Stimulated activated CD8-positive, alpha-beta memory T cell treated with anti-CD3 and anti-CD28 coated beads, Interleukin-4, amount 100 ng/mL, for 1 hour (primary cell): Measurements from ENCODE around the gene FOXA2.
"Not testable (repeated sequence)": the region's sequence is repeated elsewhere in the genome, so short reads cannot be mapped to it uniquely, and the experiment has no call there.

ENCODE experiments used
- DNase-seq, 2 donors: peaks; one replicate each; pipeline ENCODE4 v3.0.0-alpha.2; 2020; ENCODE audit warnings: low read depth in 2 of 2, low spot score in 1 of 2

FOXA2 gene

DNA sequence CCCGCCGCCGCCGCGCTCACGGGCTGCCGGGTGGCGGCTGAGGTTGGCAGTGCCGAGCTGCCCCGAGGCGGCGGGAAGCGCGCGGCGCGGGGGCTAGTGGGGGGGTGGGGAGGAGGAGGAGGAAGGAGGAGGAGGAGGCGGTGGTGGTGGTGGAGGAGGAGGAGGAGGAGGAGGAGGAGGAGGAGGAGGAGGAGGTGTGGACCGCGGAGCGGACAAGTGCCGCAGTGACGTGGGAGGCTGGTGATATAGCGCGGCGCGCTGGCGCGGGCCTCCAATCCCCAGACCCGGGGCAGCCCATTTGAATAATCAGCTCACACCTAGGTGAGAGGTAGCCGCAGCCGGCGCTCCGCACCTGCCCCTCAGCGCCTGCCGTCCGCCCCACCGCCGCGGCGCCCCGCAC is at the start of gene FOXA2:
Gene FOXA2, minus strand, starts transcription at position 51 of the 400 bp plus-strand sequence. CDS start 294 bp downstream, outside the sequence.
- DNase-seq = no peak

DNA sequence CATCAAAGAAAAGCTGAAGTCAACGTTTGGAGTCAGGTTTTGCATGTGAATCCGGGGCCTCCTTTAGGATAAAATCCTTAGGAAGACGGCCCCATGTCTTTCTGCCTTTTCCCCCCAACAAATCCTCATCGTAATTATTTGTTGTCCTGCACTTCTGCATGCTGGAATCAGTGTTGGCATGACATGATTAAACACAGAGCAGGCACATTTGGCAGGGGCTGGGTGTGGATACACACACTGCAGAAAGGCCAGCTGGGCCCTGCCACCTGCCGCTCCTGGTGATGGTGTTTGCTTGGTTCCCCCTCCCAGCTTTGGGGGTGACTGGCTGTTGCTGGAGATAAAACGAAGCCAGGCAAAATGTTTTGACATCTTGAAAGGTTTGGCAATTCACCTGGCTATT is 46.3 kb upstream of the FOXA2 start:
- no peak for DNase-seq

DNA sequence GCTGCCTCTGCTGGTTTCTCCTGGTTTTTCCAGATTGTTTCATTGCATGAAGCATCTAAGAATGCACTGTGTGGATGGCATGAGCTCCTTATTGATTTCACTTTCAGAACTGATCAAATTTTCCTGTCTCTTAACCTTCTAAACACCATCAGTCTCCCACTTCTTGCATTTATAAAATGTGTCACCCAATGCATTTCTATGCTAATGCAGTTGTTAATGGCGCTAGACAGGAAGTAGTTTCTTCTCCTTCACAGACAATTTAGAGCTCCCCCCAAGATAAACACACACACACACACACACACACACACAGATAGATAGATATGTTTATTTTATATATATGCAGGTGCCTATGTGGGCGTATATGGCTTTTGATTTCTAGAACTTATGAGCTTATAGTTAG is 45.6 kb upstream of the FOXA2 start:
- no peak for DNase-seq

DNA sequence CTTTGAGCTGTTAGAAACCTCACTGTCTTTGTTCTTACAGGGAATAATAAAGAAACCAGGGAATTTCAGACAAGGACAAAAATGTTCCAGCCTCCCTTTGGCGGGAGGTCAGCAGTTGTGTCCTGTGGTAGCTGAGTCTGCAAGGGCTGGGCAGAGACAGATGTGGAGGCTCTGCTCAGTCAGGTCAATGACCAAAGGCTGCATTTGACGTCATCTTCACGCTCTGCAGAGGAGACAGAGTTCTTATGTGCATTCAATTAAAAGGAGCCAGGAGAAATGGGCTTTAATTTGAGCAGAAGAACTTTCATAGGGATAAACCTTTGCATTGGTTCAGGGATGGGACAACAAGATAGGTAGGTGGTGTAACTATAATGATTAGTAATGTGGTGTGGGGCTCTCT is 45.1 kb upstream of the FOXA2 start:
- no peak for DNase-seq

DNA sequence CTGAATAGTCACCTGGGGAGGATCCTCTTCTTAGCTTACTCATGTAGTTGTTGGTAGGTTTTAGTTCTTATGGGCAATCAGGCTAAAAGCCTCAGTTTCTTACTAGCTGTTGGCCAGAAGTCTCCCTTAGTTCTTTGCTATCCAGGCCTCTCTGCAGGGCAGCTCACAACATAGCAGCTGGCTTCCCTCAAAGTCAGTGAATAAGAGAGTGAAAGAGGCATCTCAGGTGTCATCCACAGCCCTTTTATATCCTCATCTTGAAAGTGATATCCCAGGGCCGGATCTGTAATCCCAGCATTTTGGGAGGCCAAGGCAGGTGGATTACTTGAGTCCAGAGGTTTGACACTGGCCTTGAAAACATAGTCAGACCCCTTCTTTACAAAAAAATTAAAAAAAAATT is 42.1 kb upstream of the FOXA2 start:
- DNase-seq = no peak

DNA sequence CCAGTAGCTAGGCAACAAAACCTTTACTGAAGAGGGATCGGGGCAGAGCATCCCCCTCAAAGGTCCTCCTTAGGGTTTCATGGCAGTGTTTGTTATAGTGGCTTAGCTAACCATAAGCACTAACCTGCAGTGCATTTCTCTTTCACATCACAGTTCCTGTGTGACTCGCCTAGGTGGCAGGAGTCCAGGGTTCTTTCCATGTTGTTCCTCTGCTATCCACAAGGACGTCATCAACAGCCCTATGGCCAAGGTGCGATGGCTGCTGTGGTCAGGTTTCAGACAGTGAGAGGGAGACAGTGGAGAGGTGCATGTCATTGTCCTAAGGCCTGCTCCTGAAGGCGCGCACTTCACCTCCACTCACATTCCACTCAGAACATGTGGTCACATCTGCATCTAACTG is 38.8 kb upstream of the FOXA2 start:
- DNase-seq = no peak

DNA sequence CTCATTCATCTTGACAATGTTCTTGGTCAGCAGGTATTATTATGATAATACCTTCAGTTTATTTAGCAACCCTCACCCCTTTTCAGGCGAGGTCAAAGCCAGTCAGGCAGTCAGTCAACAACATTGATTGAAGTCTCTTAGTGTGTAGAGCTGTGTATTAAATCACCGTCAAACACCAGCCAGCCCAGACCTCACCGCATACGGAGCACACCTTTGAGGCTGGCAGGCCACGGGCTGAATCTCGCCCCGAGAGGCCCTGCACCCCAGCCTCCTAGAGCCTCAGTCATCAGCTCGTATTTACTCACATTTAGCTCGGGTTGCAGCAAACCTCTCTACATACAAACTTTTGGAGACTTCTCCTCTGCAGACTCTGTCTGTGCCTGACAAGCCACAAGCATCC is 36.0 kb upstream of the FOXA2 start:
- no peak for DNase-seq

DNA sequence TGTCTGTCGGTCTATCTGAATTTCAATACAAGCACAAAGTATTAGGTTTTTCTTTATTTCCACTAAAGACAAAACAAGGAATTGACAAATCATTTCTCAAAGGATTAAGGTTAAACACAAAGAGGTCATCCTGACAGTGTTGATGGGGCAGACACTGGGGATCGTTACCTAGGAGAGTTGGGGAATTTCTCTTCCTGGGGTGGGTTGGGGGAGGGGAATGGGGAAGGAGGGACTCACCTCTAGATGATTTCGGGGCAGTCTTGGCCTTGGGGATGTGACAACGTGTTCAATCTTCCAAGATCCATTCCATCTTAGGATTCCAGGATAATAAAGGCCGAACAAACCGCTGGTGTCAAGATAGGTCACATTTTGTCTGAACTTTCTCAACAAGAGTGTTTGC is 35.4 kb upstream of the FOXA2 start:
- no peak for DNase-seq

DNA sequence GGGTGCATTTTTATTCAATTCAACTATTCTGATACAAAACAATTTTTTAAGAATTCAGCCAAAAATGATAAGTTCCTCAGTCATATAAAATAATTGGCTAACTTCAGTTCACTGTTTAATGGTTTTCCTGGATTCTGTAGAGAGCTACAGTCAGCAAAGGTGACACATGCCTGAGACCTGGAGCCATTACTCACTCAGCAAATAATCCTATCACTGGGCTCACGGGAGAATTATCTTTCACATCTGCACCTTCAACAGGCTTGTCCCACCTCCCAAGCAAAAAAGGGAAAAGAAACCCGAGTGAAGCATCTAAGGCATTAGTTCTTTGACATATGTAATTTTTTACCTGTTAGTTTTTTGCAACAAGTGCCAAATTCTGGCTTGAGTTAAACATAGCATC is 34.9 kb upstream of the FOXA2 start:
- DNase-seq = no peak

DNA sequence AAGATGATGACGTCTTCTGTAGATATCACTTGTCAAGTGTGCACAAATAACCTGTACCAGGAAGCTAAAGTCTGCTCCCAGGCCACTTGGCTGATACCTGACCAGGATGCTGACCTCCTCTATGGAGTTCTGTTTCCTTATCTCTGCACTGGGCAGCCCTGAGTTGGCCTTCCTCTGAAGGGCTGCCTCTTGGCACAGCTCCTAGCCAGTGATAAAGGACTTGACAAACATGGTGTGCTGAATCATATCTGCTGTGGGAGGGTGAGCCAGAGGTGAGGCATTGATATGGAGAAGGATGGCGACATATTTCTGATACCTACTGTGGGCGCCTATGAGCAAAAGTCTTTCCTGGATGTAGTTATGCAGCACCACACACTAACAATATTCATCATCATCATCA is 32.8 kb upstream of the FOXA2 start:
- no peak for DNase-seq

DNA sequence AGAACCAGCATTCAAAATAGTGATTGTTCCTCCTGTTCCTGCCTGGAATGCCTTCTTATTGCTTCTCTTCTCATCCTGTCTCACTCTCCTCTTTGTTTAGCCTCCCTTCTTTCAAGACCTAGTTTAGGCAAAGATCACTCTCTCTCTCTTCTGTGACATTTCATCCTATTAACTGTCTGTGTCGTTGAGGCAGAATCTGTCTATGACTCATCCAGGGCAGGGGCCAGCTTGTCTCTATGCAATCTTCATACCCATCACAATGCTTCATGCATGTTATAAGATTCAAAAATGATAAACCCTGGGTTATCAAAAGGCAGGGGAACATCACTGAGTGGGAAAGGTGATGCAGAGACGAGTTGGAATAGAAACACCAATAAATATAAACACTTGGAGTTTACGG is 32.2 kb upstream of the FOXA2 start:
- DNase-seq = no peak

DNA sequence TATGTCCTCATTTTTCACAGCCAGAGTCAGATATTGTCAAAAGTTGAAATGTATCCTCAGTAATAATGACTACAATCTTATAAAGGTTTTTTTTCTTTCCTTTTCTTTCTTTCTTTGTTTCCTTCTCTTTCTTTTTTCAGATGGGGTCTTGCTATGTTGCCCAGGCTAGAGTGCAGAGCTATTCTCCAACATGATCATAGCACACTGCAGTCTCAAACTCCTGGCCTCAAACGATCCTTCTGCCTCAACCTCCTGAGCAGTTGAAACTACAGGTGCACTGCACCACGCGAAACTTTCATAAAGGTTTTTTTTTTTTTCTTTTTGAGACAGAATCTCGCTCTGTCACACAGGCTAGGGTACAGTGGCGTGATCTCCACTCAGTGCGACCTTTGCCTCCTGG is 31.1 kb upstream of the FOXA2 start:
- DNase-seq = no peak

DNA sequence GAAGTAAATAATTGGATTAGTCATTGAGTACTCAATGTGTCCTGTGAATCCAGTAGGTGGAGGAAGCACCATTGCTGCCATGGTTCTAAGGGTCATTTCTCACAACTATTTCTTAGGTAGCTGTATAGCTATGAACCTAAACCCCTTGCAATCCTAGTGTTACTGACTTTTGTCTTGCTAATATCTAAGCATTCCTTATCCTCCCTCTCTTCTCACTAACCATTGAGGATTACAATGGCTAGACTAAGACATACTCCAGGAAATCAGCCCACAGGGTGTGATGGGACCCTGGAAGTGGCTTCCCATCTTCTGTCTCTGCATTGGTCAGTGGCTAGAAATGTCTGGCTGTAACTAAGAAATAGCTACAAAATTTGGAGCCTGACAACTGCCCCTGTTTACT is 27.3 kb upstream of the FOXA2 start:
- no peak for DNase-seq

DNA sequence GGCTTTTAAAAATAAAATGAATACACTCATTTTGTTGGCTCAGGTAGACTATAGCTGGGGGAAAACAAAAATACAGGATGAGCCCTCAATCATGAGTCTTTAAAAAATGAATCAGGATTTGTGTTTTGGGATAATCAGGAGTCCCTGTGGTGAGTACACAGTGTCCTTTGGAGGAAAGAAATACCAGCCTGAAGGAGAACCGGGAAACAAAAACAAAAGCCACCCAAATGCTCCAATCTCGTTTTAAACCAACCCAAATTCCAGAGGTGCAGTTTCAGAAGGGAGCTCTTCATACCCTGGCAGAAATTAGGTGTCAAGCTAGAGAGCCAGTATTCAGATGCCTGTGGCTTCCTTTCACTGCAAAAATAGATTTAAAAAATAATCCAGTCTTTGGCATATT is 23.3 kb upstream of the FOXA2 start:
- DNase-seq = no peak

DNA sequence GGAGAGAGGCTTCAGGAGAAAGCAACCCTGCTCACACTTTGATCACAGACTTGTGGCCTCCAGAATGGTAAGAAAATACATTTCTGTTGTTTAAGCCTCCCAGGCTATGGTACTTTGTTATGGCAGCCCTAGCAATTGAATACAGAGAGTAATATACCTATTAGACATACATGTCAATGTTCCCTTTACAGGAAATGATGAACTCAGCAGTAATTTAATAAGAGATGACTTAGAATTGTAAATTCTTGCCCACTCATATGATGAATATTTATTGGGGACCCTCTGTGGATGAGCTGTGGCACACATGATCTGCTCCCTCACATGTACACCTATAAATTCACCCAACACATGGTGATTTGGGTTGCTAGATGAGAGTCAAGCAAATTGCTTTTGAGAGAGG is 20.4 kb upstream of the FOXA2 start:
- DNase-seq = no peak

DNA sequence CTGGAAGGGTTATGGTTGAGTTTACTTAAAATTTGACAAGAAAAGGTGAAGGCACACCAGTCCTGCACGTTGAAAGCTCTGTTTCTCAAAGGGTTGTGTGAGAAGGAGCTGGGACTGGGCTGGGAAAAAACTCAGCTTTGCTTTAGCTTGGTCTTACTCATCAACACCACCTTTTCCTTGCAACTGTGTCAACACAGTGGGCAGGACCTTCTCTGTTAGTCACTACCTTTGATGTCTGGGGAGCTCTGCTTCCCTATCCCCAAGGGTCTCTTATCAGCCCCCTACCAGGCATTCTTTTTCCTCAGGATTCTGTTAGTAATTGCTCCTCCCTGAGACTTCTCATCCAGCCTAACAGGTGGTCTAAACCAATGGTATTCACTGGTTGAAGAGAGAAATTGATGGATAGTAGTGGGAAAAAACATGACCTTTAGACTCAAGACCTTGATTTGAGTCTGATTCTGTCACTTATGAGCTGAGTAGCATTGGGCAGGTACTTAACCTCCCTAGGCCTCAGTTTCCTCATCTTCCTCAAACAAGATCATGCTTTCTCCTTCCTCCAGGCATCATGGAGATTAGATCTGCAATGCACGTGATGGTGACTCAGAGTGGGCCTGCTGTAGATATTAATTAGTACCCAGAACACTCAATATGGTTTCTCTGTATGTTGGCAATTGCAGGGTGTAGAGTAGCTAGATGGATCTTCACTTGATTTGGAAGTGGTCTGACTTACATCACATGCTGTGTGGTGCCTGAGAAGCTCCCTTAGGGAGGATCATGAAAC is 17.2 kb upstream of the FOXA2 start:
- no peak for DNase-seq

DNA sequence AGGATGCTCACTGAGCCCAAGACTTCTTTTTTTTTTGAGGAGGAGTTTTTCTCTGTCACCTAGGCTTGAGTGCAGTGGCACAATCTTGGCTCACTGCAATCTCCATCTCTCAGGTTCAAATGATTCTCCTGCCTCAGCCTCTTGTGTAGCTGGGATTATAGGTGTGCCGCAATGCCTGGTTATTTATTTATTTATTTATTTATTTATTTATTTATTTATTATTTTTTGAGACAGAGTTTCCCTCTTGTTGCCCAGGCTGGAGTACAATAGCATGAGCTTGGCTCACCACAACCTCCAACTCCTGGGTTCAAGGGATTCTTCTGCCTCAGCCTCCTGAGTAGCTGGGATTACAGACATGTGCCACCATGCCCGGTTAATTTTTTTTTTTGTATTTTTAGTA is 14.9 kb upstream of the FOXA2 start:
- not testable (repeated sequence) for DNase-seq

DNA sequence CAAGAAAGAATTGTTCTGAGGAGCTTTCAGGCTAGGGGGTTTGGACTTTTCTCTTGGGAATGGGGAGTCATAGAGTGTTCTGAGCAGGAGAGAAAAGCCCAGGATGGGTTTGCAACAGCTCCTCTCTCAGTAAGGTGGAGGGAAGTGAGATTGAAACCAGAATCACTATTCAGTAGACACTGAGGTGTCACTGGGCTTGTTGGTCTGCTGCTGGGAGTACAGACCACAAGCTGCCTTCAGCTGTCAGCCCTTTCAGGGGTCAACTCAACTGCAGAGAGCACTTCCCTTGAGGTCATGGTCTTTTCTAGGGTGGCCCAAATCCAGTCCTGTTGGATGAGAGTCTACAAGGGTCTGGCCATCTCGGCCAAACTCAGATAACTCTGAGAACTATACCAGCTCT is 12.9 kb upstream of the FOXA2 start:
- no peak for DNase-seq

DNA sequence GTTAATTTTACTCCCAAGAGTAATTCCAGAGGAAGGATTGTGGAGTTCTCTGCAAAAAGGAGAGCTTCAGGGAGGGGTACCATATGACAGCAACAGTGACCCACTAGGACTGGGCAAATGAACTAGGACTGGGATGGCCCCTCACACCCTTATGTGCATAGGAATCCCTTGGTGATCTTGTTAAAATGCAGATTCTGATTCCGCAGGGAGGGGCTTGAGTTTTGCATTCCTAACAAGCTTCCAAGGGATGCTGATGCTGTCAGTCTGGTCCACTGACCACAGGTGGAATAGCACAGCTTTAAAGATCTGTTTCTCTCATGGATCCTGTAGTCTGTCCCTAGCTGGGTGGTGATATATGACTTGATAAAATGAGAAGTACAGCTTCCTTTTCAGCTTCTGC is 6.3 kb upstream of the FOXA2 start:
- DNase-seq = no peak

DNA sequence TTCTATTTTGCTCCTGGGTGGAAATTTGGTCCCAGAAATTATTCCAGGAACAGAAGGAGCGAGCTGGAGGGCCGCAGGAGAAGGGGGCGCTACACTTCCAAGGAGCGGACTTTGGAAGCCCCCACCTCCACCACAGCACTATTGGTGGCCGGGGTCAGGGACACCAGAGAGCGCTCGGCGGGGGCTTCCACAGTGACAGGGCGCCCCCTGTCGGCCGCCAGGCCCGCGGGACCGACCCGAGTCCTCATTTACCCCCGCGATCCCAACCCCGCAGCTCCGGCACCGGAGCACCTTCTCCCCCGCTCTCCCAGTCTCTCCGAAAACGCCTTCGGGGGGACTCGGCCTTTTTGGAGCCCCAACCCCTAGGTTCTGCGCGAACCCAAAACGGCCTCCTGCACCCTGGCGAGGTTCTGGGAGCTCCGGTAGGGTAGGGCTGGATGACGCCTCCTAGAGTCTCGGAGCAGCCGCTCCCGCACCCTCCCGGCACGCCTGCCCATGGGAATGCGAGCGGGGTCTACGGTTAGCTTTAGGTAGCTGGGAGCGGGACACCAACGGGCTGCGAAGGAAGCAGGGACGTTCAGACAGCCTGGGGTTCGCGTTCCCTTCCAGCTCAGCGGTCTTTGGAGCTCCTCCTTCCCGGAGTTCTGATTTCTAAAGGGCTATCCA is 2.4 kb upstream of the FOXA2 start:
- no peak for DNase-seq

DNA sequence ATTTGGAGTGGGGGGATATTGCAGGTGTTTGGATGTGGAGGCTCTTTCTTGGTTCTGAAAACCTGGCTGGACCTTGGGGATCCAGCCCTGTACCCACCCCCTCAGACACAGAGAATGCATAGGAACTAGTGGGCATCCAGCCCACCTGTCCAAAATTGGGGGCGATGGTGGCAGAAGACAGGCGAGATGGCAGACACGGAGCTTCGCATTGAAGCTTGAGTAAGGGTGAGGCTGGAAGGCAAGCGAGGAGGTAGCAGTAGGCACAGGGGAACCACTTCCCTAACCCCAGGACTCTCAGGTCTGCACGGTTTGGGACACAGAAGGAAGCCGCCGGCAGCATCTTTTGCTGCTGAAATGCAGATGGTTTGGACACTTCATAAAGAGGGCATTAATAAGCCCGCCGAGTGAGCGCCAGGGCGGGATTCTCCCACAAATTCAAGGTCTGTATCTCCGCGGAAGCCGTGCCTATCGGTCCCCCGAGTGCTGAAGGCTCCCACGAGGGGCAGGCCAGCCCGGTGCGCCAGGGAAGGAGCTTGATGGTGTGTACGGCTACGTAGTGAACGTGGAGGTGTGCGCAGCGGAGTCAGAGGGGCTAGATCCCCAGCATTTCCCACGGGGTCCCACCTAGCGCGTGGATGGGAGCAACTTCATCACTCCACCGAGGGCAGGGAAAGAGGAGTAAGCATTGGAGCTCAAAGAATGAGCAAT is 1.6 kb upstream of the FOXA2 start:
- no peak for DNase-seq
